Measurements from ENCODE around the gene ANLN.

Gene ANLN

DNA sequence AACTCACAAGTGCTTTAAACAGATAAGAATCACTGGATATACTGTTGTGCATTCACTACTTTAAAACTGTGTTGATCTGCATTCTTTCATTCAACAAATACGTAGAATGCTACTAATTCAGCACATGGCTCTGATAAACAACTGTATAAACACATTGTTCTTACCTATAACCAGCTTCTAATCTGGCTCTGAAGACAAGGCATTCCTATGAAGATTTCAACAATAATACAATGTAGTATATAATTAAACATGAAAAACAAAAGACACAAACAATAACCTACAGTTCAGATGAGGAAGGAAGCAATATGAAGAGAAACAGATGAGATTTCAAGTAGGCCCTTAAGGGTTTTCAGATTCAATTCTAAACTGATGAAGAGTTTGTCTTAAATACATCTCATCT lies 31.1 kb upstream of the ANLN start:
- H3K4me3 ChIP-seq (ENCODE audit: low read depth, low read length) = no peak overlapping the region
- peaks cover 0 to 2% of the 10 kb centered on the region in 2 experiments; a peak in 1 of 3 replicates for H3K36me3 ChIP-seq (ENCODE audit: control insufficient read depth in 2 of 2, insufficient read depth in 1 of 2, low read length in 2 of 2)
- H3K27ac ChIP-seq (ENCODE audit: extremely low read depth, low read depth, low read length) = no peak overlapping the region
- H3K9me3 ChIP-seq (ENCODE audit: control insufficient read depth, insufficient read depth, low read depth, low read length) = no peaks in the 10 kb centered on the region
- POLR2A ChIA-PET = no interaction called here
- CTCF ChIA-PET = interaction anchor here (0.6 to 2.7 kb wide), 7 partner anchors 7 to 108 kb away, joined by 3 to 14 read pairs (median 4); a partner anchor contains a TSS
- TF ChIP-seq ZNF223 (tag by site-specific recombination; IDR thresholded peaks at IDR 0.05) (no peak), ZNF664 (tag by site-specific recombination; IDR thresholded peaks at IDR 0.05) (0 out of 2 replicates have a peak, but pooled peaks have one; percentile 51)
- no peaks in the 10 kb centered on the region for H3K4me1 ChIP-seq (ENCODE audit: control insufficient read depth, insufficient read depth, low read length)

DNA sequence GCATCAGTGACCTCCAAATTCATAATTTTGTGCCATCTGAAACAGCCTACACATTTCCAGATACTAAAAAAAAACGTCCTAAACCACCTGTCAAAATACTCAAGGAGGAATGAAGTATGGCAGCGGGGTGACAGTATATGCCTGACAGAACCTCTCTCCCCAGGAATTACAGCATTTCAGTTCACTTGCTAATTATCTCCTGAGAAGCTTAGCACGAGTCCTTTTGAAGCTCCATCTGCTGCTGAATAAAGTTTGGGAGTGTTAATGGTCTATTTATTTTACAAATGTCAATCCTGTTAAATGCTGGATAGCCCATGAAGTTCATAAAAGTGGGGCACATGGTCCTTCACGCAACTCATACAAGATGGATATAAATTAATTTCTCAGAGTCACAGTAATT lies 29.4 kb upstream of the ANLN start:
- H3K27ac ChIP-seq (ENCODE audit: extremely low read depth, low read depth, low read length) = no peak overlapping the region
- no peaks in the 10 kb centered on the region for H3K9me3 ChIP-seq (ENCODE audit: control insufficient read depth, insufficient read depth, low read depth, low read length)
- no peak overlapping the region for H3K4me3 ChIP-seq (ENCODE audit: low read depth, low read length)
- H3K36me3 ChIP-seq (ENCODE audit: control insufficient read depth in 2 of 2, insufficient read depth in 1 of 2, low read length in 2 of 2) = peaks cover 0 to 3% of the 10 kb centered on the region in 2 experiments; a peak in 1 of 3 replicates
- CTCF ChIA-PET = interaction anchor here (1.0 kb wide), 1 partner anchor 29 kb away, joined by 3 read pairs; no protein-coding TSS in a partner anchor
- H3K4me1 ChIP-seq (ENCODE audit: control insufficient read depth, insufficient read depth, low read length) = no peaks in the 10 kb centered on the region
- POLR2A ChIA-PET = interaction anchor here (1.2 kb wide), 1 partner anchor 30 kb away, joined by 3 read pairs; the partner anchor contains the start of gene ANLN
- peak; percentile 71 for TF ChIP-seq WT1 (tag by site-specific recombination; IDR thresholded peaks at IDR 0.05)
- TF ChIP-seq, protein P1, sequence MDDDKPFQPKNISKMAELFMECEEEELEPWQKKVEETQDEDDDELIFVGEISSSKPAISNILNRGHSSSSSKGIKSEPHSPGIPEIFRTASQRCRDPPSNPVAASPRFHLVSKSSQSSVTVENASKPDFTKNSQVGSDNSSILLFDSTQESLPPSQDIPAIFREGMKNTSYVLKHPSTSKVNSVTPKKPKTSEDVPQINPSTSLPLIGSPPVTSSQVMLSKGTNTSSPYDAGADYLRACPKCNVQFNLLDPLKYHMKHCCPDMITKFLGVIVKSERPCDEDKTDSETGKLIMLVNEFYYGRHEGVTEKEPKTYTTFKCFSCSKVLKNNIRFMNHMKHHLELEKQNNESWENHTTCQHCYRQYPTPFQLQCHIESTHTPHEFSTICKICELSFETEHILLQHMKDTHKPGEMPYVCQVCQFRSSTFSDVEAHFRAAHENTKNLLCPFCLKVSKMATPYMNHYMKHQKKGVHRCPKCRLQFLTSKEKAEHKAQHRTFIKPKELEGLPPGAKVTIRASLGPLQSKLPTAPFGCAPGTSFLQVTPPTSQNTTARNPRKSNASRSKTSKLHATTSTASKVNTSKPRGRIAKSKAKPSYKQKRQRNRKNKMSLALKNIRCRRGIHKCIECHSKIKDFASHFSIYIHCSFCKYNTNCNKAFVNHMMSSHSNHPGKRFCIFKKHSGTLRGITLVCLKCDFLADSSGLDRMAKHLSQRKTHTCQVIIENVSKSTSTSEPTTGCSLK (tag by site-specific recombination; IDR thresholded peaks at IDR 0.05) = no peak
- TF ChIP-seq ZNF585B (tag by site-specific recombination; IDR thresholded peaks at IDR 0.05) = no peak
- no peak for TF ChIP-seq ZNF548 (tag by site-specific recombination; IDR thresholded peaks at IDR 0.05)
- no peak for TF ChIP-seq ZNF426 (tag by site-specific recombination; IDR thresholded peaks at IDR 0.05)
- peak; percentile 53; the same call in 1 of the 2 replicates for TF ChIP-seq OSR2 (tag by site-specific recombination; IDR thresholded peaks at IDR 0.05)
- TF ChIP-seq ZNF521 (tag by site-specific recombination; IDR thresholded peaks at IDR 0.05) = no peak
- no peak for TF ChIP-seq ZNF654 (tag by site-specific recombination; IDR thresholded peaks at IDR 0.05; ENCODE audit: low read depth)
- TF ChIP-seq, protein P2, sequence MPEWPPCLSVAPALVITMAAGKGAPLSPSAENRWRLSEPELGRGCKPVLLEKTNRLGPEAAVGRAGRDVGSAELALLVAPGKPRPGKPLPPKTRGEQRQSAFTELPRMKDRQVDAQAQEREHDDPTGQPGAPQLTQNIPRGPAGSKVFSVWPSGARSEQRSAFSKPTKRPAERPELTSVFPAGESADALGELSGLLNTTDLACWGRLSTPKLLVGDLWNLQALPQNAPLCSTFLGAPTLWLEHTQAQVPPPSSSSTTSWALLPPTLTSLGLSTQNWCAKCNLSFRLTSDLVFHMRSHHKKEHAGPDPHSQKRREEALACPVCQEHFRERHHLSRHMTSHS (tag by site-specific recombination; IDR thresholded peaks at IDR 0.05) = no peak
- TF ChIP-seq, protein P3, sequence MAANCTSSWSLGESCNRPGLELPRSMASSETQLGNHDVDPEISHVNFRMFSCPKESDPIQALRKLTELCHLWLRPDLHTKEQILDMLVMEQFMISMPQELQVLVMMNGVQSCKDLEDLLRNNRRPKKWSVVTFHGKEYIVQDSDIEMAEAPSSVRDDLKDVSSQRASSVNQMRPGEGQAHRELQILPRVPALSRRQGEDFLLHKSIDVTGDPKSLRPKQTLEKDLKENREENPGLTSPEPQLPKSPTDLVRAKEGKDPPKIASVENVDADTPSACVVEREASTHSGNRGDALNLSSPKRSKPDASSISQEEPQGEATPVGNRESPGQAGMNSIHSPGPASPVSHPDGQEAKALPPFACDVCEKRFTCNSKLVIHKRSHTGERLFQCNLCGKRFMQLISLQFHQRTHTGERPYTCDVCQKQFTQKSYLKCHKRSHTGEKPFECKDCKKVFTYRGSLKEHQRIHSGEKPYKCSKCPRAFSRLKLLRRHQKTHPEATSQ (tag by site-specific recombination; IDR thresholded peaks at IDR 0.05) = no peak
- TF ChIP-seq, protein P4, sequence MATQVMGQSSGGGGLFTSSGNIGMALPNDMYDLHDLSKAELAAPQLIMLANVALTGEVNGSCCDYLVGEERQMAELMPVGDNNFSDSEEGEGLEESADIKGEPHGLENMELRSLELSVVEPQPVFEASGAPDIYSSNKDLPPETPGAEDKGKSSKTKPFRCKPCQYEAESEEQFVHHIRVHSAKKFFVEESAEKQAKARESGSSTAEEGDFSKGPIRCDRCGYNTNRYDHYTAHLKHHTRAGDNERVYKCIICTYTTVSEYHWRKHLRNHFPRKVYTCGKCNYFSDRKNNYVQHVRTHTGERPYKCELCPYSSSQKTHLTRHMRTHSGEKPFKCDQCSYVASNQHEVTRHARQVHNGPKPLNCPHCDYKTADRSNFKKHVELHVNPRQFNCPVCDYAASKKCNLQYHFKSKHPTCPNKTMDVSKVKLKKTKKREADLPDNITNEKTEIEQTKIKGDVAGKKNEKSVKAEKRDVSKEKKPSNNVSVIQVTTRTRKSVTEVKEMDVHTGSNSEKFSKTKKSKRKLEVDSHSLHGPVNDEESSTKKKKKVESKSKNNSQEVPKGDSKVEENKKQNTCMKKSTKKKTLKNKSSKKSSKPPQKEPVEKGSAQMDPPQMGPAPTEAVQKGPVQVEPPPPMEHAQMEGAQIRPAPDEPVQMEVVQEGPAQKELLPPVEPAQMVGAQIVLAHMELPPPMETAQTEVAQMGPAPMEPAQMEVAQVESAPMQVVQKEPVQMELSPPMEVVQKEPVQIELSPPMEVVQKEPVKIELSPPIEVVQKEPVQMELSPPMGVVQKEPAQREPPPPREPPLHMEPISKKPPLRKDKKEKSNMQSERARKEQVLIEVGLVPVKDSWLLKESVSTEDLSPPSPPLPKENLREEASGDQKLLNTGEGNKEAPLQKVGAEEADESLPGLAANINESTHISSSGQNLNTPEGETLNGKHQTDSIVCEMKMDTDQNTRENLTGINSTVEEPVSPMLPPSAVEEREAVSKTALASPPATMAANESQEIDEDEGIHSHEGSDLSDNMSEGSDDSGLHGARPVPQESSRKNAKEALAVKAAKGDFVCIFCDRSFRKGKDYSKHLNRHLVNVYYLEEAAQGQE (tag by site-specific recombination; IDR thresholded peaks at IDR 0.05) = no peak
- no peak for TF ChIP-seq MYNN (tag by site-specific recombination; IDR thresholded peaks at IDR 0.05; ENCODE audit: borderline replicate concordance)
- TF ChIP-seq, protein P5, sequence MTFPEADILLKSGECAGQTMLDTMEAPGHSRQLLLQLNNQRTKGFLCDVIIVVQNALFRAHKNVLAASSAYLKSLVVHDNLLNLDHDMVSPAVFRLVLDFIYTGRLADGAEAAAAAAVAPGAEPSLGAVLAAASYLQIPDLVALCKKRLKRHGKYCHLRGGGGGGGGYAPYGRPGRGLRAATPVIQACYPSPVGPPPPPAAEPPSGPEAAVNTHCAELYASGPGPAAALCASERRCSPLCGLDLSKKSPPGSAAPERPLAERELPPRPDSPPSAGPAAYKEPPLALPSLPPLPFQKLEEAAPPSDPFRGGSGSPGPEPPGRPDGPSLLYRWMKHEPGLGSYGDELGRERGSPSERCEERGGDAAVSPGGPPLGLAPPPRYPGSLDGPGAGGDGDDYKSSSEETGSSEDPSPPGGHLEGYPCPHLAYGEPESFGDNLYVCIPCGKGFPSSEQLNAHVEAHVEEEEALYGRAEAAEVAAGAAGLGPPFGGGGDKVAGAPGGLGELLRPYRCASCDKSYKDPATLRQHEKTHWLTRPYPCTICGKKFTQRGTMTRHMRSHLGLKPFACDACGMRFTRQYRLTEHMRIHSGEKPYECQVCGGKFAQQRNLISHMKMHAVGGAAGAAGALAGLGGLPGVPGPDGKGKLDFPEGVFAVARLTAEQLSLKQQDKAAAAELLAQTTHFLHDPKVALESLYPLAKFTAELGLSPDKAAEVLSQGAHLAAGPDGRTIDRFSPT (tag by site-specific recombination; IDR thresholded peaks at IDR 0.05) = no peak
- TF ChIP-seq KLF8 (tag by site-specific recombination; IDR thresholded peaks at IDR 0.05) = no peak
- TF ChIP-seq ZSCAN30 (tag by site-specific recombination; IDR thresholded peaks at IDR 0.05) = no peak
- no peak for TF ChIP-seq MEIS1 (CRISPR knock-in tag; IDR thresholded peaks at IDR 0.05; ENCODE audit: borderline replicate concordance)
- no peak for TF ChIP-seq SALL2 (tag by site-specific recombination; IDR thresholded peaks at IDR 0.05; ENCODE audit: borderline replicate concordance)
- peak; percentile 75; the same call in 1 of the 2 replicates for TF ChIP-seq ZIC2 (tag by site-specific recombination; IDR thresholded peaks at IDR 0.05)
- TF ChIP-seq ZXDB (tag by site-specific recombination; IDR thresholded peaks at IDR 0.05) = no peak
- TF ChIP-seq ZNF76 (tag by site-specific recombination; IDR thresholded peaks at IDR 0.05; ENCODE audit: borderline replicate concordance, low read depth) = no peak
- no peak for TF ChIP-seq ZNF341 (tag by site-specific recombination; IDR thresholded peaks at IDR 0.05; ENCODE audit: low read depth)
- no peak for TF ChIP-seq ZNF423 (tag by site-specific recombination; IDR thresholded peaks at IDR 0.05)
- peak; percentile 53; the same call in 1 of the 2 replicates for TF ChIP-seq SP7 (tag by site-specific recombination; IDR thresholded peaks at IDR 0.05)
- TF ChIP-seq FEZF1 (tag by site-specific recombination; IDR thresholded peaks at IDR 0.05) = peak; percentile 8; the same call in 1 of the 2 replicates

All from HEK293 (cell line).